ENCODE measurements around the gene PLCB2.

PLCB2 gene

GRCh38 chr15:40345225-40345866, 37.6 kb upstream of the PLCB2 start:
- no peak for DNase-seq (ENCODE audit: low read depth)
- TF ChIP-seq CTCF (conservative IDR thresholded peaks at IDR 0.05; ENCODE audit: control insufficient read depth, insufficient read depth, low read depth, low read length) = no peak
- H3K4me3 ChIP-seq (ENCODE audit: control insufficient read depth, low read depth, low read length) = no peak overlapping the region

DNA sequence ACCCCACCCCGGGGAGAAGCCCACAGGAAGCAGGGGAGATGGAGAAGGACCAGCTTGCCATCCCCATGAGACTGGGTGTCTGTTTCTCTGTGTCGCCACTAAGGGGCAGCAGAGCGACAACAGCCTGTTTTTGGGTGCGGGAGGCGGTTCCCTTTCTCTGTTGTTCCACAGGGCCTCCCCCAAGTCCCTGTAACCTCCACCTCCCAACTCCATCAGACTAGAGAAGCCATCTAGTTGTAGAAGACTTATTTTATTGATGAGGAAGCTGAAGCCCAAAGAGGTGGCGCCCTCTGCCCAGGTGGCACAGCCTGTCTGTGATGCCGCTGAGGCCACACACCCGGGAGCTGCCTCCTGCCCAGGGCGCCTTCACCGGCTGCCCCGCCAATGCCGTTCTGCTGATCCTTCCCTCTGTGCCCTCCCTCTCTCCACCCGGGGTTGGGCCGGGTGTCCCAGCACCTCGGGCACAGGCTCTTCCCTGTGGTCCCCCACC, 36.9 kb upstream of the PLCB2 start:
- TF ChIP-seq CTCF (conservative IDR thresholded peaks at IDR 0.05; ENCODE audit: control insufficient read depth, insufficient read depth, low read depth, low read length) = peak; percentile 84
- no peak overlapping the region for H3K4me3 ChIP-seq (ENCODE audit: control insufficient read depth, low read depth, low read length)
- DNase-seq (ENCODE audit: low read depth) = peak; percentile 63

GRCh38 chr15:40344217-40344616, 36.5 kb upstream of the PLCB2 start:
- peak; percentile 39 for DNase-seq (ENCODE audit: low read depth)
- TF ChIP-seq CTCF (conservative IDR thresholded peaks at IDR 0.05; ENCODE audit: control insufficient read depth, insufficient read depth, low read depth, low read length) = no peak
- no peak overlapping the region for H3K4me3 ChIP-seq (ENCODE audit: control insufficient read depth, low read depth, low read length)

DNA sequence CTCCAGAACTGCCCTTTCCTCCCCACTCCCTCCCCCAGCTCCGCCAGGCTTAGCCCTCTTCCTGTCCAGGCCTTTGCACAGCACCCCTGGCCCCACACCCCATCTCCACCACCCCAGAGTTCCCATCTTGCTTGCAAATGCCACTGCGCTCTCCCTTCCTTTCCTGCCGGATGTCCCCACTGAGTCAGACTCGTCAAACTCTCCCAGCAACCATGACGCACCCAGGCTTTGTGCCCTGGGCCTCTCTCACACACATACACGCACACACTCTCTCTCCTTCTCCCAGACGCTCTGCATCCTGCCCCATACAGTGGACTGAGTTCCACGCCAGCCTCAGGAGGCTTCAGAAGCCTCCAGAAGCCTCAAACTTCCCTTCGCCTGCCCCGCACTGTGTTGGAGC, 35.8 kb upstream of the PLCB2 start:
- no peak for TF ChIP-seq CTCF (conservative IDR thresholded peaks at IDR 0.05; ENCODE audit: control insufficient read depth, insufficient read depth, low read depth, low read length)
- no peak overlapping the region for H3K4me3 ChIP-seq (ENCODE audit: control insufficient read depth, low read depth, low read length)
- peak; percentile 83 for DNase-seq (ENCODE audit: low read depth)

DNA sequence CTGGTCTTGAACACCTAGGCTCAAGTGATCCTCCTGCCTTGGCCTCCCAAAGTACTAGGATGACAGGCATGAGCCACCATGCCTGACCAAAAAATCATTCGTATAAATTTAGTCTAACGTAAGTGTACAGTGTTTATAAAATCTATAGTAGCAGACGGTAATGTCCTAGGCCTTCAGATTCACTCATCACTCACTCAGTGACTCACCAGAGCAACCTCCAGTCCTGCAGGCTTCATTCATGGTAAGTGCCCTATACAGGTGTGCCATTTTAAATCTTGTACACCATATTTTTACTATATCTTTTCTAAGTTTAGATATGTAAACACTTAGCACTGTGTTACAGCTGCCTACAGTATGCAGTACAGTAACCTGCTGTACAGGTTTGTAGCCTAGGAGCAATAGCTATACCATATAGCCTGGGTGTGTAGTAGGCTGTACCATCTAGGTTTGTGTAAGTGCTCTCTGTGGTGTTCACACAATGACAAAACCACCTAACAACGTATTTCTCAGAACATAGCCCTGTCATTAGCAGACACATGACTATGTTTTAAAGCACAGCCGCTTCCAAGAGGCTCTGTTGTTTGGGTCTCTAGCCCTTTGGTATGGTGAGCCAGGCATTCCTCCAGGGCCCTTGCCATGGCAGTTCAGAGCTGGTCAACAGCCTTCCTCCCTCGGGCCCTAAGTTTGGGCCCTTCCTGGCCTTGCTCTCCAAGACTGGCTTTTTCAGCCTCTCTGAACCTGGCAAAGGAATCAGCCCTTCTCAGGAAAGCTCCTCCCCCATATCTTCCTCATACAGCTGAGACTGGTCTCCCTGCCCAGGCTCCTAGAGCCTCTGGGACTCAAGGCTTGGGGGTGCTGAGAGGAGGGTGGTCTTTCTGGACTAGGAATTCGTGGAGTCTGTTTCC, 34.9 kb upstream of the PLCB2 start:
- peak; percentile 41 for DNase-seq (ENCODE audit: low read depth)
- no peak for TF ChIP-seq CTCF (conservative IDR thresholded peaks at IDR 0.05; ENCODE audit: control insufficient read depth, insufficient read depth, low read depth, low read length)
- H3K4me3 ChIP-seq (ENCODE audit: control insufficient read depth, low read depth, low read length) = no peak overlapping the region

- H3K4me3 ChIP-seq (ENCODE audit: control insufficient read depth, low read depth, low read length) = peak within 1 kb of the TSS; percentile 35
- peak; percentile 76 for DNase-seq (ENCODE audit: low read depth)
- TF ChIP-seq CTCF (conservative IDR thresholded peaks at IDR 0.05; ENCODE audit: control insufficient read depth, insufficient read depth, low read depth, low read length) = no peak
These were observed 33.1 kb upstream of the PLCB2 start, which contains the start of gene CCDC9B for GRCh38 chr15:40340740-40341400. TSS of gene CCDC9B (minus strand) at chr15:40340939. CDS start at chr15:40340819, 120 bp downstream.

Measured in fibroblast of mammary gland (primary cell).